PFSK-1 (cell line): ENCODE data around the gene ICA1.

ENCODE experiments used
- REST ChIP-seq, 2 experiments: IDR thresholded peaks; 2 replicates each; pipeline versions ENCODE4 v1.6.1 to v1.8.0; 2011 to 2012; ENCODE audit warnings: low read depth in 2 of 2, low read length in 2 of 2, control low read depth in 1 of 2, inconsistent platforms in 1 of 2, mild to moderate bottlenecking in 1 of 2, moderate library complexity in 1 of 2; ENCODE audit not compliant: insufficient read depth in 1 of 2
- SIN3A ChIP-seq: IDR thresholded peaks from 2 replicates; pipeline ENCODE4 v1.6.1; 2012; ENCODE audit warnings: mild to moderate bottlenecking, low read length, moderate library complexity, borderline replicate concordance; ENCODE audit not compliant: insufficient read depth

GRCh38 chr7:8258734-8259133 is 3.2 kb downstream of the ICA1 start:
- no peak for TF ChIP-seq REST (IDR thresholded peaks at IDR 0.05; ENCODE audit: insufficient read depth in 1 of 2, low read depth in 2 of 2, low read length in 2 of 2)
- TF ChIP-seq SIN3A = no peak
